Stimulated activated CD4-positive, alpha-beta T cell treated with anti-CD3 and anti-CD28 coated beads, Interleukin-4, amount 100 ng/mL, for 48 hours (primary cell): ENCODE data around the gene NOP53.
"Not testable (repeated sequence)": the region's sequence is repeated elsewhere in the genome, so short reads cannot be mapped to it uniquely, and the experiment has no call there.

ENCODE experiments used
- DNase-seq, 2 donors: peaks; one replicate each; pipeline ENCODE4 v3.0.0-alpha.2; 2020; ENCODE audit warnings: low read depth in 2 of 2

The NOP53 gene

DNA sequence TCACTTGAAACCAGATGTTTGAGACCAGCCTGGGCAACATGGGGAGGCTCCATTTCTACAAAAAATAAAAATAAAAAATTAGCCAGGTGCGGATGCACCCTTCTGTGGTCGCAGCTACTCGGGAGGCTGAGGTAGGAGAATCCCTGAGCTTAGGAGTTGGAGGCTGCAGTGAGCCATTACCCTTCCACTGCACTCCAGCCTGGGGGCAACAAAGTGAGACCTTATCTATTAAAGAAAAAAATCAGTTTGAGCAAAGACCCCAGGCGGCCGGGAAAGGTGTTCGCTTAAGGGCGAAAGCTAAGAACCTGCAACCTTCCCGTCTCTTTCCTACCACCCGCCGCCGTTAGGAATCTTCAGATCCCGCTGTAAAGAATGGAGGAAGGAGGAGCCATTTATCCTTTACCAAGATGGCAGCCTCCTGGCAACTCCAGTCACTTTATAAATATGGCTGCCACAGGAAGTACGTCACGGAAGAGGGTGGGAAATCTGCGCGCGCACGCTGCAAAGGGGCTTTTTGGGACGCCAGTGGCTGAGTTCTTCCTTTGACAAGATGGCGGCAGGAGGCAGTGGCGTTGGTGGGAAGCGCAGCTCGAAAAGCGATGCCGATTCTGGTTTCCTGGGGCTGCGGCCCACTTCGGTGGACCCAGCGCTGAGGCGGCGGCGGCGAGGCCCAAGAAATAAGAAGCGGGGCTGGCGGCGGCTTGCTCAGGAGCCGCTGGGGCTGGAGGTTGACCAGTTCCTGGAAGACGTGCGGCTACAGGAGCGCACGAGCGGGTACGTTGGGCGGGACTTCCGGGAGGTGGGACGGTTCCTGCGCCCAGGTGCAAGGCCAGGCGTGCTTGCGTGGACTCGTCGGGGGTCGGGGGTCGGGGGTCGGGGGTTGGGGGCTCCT is at the start of gene NOP53:
Gene NOP53 (plus strand): TSS at position 537 of the 892 bp plus-strand sequence. CDS start 14 bp downstream, at position 551.
- DNase-seq, result peak; percentile 91 to 95

DNA sequence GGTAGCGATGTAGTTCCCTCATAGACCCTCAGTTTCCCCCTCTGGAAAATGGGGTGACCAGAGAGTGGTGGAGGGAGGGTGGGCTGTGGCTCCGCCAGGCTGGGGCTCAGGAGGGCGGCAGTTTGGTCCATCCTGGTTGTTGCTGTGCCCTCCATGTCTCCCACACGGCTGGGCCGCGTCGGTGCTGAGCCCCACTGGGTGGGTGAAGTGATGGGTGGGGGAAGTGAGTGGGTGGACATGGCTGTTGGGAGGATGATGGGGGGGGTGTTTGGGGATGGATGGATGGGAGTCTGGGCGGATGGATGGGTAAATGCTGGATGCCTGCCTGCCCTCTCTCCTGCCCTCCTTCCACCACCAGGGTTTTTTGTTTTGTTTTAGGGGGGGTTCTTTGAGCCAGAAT is 48.7 kb upstream of the NOP53 start:
- DNase-seq, result no peak

DNA sequence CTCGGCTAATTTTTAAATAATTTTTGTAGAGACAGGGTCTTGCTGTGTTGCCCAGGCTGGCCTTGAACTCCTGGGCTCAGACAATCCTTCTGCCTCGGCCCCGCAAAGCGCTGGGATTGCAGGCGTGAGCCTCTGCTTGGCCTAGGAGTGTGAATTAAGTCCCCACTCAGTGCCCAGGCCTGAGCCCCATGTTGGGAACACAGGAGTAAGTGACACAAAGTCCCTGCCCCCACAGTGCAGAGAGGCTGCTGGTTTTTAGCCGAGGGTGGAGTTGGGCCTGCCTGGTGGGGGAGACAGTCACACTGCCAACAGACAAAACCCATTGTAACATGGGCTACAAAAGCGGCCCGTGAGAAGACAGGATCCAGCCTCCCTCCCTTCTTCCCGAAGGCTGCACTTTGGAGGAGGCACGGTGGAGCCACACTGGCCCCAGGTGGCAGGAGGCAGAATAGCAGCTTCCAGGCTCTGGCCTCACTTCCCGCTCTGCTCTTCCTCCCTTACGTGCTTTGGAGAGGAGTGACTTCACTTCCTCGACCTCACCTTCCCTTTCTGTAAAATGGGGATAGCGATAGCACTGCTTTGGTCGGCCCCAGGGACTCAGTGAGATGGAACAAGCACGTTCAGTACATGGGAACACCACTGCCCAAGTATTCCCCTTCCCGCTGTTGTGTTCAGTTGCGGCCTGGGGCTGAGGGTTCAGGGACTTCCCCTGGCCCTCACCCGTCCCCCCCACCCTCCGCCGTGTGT is 47.3 kb upstream of the NOP53 start:
- DNase-seq, result peak; percentile 40 to 45

DNA sequence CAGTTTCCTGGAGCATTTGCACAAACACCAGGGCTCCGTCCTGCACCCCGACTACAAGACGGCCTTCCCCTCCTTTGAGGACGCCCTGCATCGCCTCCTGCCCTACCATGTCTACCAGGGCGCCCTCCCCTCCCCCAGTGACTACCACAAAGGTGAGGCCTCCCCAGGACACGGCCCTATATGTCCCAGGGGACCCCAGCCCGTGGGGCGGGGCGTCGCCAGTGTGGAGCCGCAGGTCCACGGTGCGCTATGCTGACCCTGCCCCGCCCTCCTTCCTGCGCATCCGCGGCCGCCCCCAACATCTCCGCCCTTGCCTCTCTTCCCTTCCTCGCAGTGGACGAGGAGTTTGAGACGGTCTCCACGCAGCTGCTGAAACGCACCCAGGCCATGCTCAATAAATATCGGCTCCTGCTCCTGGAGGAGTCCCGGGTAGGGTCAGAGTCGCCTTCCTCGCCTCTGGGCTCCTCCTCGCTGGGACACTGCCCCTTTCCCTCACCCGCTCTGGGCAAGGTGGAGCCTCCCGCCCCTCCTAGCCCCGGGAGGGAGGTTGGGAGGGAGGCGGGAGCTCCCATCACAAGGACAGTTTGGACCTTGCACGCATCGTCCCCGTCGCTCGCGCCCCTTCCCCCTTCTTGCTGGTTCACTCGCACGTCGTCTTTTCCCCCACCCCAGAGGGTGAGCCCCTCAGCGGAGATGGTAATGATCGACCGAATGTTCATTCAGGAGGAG is 46.6 kb upstream of the NOP53 start:
- DNase-seq, result no peak

DNA sequence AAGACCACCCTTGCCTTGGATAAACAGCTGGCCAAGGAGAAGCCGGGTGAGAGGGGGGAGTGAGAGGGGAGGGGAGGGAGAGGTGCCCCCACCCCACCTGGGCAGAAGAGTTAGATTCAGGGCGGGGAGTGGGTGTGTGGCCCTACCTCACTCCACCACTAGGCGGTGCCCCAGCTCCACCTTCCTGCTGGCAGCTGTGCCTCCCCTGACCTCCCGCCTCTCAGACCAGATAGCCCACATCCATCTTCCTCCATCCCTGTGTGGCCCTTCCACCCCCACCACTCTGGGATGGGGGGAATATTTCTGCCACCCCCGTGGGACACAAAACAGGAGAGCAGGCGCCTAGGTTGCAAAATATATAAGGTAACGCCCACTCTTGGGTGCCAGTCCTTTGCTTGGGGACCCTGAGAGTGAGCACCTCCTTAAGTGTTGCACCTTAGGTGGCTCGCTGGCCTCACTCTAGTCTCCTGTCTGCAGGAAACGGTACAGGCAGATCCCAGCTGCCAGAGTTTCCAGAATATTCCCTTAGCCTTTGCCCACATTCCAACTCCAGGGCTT is 45.9 kb upstream of the NOP53 start:
- peak; percentile 50 to 60 for DNase-seq

DNA sequence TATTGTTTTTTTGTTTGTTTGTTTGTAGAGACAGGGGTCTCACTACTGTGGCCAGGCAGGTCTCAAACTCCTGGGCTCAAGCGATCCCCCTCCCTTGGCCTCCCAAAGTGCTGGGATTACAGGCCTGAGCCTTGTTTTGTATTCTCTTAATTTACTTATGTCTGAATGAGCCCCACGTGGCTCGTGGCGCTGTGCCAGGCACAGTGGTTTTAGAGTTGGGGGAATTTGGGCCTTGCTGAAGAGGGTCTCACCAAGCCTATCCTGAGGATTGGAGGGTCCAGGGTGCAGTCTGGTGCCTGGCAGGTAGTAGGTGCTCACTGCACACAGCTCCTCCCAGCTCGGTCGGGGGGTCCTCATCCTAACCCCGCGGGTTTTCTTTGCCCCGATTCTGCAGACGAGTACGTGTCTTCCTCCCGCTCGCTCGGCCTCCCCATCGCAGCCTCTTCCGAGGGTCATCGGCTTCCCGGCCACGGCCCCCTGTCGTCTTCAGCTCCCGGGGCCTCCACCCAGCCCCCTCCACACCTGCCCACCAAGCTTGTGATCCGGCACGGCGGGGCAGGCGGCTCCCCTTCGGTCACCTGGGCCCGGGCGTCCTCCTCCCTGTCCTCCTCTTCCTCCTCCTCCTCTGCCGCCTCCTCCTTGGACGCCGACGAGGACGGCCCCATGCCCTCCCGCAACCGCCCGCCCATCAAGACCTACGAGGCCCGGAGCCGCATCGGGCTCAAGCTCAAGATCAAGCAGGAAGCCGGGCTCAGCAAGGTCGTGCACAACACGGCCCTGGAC is 44.2 kb upstream of the NOP53 start:
- no peak for DNase-seq

DNA sequence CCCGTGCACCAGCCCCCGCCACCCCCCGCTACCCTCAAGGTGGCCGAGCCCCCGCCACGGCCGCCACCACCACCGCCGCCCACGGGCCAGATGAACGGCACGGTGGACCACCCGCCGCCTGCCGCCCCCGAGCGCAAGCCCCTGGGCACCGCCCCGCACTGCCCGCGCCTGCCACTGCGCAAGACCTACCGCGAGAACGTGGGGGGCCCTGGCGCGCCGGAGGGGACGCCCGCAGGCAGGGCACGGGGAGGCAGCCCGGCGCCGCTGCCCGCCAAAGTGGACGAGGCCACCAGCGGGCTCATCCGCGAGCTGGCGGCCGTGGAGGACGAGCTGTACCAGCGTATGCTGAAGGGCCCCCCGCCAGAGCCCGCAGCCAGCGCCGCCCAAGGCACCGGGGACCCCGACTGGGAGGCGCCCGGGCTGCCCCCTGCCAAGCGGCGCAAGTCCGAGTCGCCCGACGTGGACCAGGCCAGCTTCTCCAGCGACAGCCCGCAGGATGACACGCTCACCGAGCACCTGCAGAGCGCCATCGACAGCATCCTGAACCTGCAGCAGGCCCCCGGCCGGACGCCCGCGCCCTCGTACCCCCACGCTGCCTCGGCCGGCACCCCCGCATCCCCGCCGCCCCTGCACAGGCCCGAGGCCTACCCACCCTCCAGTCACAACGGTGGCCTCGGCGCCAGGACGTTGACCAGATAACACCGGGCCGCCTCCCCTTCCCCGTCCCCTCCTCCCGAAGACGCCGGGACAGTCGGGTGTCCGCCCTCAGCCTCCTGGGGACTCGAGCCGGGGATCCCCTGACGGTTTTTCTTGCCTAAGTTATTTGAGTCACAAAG is 43.4 kb upstream of the NOP53 start:
- DNase-seq, result no peak

DNA sequence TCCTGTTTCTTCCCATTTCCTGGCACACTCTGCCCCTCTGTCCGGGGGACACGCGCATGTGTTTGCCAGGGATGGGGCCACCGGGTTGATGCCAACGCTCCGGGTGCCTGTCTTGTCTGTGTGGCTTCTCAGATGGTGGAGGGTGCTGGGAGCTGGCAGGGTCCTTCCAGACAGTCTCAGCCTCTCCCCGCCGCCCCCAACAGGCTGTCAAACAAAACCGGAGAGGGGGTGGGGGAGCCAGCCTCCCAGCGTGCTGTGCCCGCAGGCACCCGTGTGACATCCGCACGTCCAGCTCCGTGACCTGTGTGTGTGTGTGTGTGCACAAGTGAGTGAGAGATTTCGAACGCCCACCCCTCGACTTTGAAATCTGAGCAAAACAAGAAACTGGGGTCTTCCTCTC is 42.7 kb upstream of the NOP53 start:
- DNase-seq, result no peak

DNA sequence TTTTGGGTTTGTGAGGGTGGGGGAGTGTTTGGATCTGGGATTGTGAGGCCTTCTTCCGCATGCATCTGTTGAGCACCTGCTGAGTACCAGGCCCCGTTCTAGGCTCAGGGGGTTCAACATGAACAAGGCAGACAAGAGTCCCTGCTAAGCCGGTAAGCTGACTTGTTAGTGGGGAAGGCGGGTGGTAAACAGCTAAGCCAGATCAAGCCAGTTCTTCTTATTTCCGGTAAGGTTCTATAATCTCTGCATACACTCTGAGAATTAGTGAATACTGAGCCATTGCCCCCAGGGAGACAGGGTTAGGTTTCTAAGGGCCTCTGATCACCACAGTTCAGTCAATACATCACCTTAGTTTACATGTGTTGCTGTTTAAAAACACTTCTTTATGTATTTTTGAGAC is 42.0 kb upstream of the NOP53 start:
- no peak for DNase-seq

DNA sequence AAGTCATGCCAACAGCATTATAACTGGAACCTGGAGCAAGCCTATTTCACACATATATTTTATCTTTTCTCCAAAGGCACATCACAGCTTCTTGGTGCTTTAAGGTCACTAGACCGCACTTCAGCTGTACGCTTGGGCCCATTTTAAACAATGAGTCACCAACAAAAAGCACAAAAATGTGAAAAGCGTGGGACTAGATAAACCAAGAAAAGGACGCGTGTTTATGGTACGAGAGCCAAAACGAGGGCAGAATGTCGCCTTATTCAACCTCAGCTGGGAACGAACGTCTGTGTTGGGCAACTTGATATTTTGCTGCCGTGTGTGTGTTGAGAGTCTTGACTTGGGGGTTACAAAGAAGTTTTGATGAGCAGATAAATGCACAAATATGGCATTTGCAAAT is 41.3 kb upstream of the NOP53 start:
- no peak for DNase-seq

DNA sequence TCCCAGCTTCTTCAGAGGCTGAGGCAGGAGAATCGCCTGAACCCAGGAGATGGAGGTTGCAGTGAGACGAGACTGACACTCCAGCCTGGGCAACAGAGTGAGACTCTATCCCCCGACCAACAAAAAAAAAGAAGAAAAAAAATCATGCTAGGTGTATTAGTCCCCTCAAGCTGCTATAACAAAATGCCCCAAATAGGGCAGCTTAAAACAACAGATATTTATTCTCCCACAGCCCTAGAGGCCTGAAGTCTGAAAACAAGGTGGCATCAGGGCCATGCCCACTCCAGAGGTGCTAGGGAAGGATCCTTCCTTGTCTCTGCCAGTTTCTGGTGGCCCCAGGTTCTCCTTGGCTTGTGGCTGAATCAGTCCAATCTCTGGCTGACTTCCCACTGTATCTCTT is 40.7 kb upstream of the NOP53 start:
- no peak for DNase-seq

DNA sequence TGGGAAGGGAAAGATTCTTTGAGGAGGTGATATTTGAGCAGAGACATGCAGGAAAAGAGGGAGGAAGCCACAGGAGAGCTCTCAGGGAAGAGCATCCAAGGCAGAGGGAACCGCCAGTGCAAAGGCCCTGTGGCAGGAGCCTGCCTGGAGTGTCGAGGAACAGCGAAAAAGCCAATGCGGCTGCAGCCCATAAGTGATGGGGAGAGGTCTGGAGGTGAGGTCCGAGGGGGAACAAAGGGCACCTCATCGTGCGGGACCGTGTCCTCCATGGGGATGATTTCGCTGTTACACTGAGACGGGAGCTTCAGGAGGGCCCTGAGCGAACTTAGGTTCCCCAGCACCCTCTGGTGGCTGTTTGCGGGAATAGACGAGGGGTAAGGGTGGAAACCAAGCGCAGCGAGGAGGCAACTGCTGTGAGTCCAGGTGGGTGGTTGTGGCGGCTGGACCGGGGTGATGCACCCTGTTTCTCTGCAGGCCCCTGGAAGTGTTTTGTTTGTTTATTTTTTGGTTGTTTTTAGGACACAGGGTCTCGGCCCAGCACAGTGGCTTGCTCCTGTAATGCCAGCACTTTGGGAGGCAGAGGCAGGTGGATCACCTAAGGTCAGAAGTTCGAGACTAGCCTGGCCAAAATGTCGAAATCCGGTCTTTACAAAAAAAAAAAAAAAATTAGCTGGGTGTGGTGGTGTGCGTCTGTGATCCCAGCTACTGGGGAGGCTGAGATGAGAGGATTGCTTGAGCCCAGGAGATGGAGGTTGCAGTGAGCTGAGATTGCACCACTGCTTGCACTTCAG is 38.0 kb upstream of the NOP53 start:
- peak; percentile 72 to 78 for DNase-seq

DNA sequence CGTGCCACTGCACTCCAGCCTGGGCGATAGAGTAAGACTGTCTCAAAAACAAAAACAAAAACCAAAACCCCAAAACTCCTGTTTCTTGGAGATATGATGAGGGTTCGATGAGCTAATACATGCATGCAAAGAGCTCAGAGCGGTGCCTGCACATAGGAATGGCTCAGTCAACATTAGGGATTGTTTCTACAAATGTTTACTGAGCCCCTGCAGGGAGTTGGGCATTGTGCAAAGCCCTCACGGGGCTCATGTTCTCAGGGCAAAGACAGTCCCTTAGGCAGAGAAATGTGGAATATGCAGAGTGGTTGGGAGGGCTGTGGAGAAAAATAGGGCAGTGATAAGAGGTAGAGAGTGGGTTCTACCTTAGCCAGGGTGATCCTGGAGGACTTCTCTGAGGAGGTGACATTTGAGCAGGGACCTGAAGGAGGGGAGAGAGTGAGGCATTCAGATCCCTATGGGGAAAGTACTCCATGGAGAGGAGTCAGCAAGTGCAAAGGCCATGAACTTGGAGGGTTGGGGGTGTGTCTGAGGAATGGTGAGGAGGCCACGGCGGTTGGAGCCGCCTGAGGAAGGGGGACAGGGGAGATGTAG is 33.6 kb upstream of the NOP53 start:
- DNase-seq, result no peak

DNA sequence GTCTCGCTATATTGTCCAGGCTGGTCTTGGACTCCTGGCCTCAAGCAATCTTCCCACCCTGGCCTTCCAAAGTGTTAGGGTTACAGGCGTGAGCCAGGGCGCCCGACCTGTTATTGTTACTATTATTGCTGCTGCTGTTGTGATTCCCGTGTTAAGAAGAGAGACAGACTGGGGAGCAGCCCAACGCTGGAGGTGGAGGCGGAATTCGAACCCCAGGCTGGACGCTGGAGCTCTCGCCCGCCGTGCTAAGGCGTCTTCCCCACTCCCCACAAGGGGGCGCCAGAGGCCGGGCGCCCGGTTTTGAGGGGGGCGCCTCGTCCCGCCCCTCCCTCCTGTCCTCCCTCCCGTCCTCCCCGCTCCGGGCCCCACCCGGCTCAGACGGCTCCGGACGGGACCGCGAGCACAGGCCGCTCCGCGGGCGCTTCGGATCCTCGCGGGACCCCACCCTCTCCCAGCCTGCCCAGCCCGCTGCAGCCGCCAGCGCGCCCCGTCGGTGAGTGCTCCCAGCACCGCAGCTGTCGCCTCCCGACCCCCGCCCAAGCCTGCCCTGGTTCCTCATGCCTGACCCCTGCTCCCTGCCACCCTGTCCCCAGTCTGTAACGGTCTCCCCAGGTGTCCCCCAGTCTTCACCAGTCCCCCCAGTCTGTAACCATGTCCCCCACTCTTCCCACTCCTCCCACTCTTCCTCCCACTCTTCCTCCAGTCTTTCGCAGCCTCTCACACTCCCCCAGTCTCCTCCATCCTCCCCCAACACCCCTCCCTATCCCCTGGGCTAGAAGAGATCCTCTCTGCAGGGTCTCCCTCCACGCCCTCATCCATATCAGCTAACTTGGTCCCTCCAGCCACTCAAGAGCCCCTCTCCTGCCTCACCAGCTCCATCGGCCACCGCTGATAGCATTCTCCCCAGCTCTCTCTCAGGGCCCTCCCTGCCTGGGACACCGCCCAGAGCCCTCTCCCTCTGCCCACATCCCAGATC is 32.0 kb upstream of the NOP53 start, which contains the start of gene EHD2:
Gene EHD2 (plus strand): TSS at position 377 of the 976 bp plus-strand sequence. CDS start 3,191 bp downstream, outside the sequence.
- DNase-seq, result peak; percentile 39 to 44

DNA sequence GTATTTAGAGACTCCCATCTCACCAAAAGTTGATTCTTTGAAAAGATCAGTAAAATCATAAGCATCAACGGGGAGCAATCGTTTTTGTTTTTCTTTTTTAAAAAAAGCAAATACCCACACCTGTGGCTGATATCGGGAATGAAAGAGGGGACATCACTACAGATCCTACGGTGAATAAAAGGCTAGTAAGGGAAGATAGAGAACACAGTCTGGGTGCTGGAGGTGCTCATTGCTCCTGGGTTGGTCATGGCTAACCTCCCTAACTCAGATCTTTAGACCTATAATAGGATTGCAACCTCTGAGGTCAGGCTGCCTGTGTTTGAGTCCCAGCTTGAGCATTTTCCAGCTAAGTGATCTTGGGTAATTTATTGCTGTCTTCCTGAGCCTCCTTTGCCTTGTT is 31.0 kb upstream of the NOP53 start:
- DNase-seq, result no peak

DNA sequence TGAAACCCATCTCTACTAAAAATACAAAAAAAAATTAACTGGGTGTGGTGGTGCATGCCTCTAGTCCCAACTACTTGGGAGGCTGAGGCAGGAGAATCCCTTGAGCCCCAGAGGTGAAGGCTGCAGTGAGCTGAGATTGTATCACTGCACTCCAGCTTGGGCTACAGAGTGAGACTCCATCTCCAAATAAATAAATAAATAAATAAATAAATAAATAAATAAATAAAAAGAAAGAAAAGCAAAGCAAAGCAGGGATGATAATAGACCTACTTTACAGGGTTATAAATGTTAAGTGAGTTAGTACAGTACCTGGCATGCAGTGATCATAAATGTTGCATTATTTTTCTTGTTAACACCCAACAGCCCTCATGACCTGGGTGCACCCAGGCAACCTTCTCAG is 30.5 kb upstream of the NOP53 start:
- DNase-seq, result not testable (repeated sequence)

DNA sequence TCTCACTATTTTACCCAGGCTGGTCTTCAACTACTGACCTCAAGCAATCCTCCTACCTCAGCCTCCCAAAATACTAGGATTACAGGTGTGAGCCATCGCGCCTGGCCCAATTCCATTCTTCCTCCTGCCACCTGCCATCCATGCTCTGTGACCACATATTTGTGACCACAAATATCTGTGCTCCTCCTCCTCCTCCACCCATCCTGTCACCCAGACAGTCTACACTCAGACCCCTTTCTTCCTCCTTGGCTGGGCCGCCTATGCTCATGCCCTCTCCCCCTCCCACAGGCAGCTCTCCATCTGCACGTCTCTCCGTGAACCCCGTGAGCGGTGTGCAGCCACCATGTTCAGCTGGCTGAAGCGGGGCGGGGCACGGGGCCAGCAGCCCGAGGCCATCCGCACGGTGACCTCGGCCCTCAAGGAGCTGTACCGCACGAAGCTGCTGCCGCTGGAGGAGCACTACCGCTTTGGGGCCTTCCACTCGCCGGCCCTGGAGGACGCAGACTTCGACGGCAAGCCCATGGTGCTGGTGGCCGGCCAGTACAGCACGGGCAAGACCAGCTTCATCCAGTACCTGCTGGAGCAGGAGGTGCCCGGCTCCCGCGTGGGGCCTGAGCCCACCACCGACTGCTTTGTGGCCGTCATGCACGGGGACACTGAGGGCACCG is 28.9 kb upstream of the NOP53 start:
- DNase-seq, result no peak
